GM12874 (cell line): Measurements from ENCODE around the gene CYP26B1.

Experiments used
- CTCF ChIP-seq: IDR thresholded peaks from 2 replicates; pipeline ENCODE4 v1.5.1; 2011; ENCODE audit warnings: low read depth, mild to moderate bottlenecking, control low read depth, low read length, moderate library complexity; ENCODE audit not compliant: insufficient read depth

CYP26B1 gene

GRCh38 chr2:72111061-72111460 lies 36.6 kb downstream of the CYP26B1 start:
- TF ChIP-seq CTCF = no peak

- no peak for TF ChIP-seq CTCF
Measured at GRCh38 chr2:72109904-72110303, 37.8 kb downstream of the CYP26B1 start.

- no peak for TF ChIP-seq CTCF
Measured at GRCh38 chr2:72109291-72109690, 38.4 kb downstream of the CYP26B1 start.

- TF ChIP-seq CTCF = no peak
Measured at GRCh38 chr2:72108121-72108520, 39.5 kb downstream of the CYP26B1 start.

- TF ChIP-seq CTCF = no peak
Measured at GRCh38 chr2:72106978-72107377, 40.7 kb downstream of the CYP26B1 start.

- no peak for TF ChIP-seq CTCF
Measured at GRCh38 chr2:72104821-72105588, 42.7 kb downstream of the CYP26B1 start.

GRCh38 chr2:72103690-72104089 lies 44.0 kb downstream of the CYP26B1 start:
- no peak for TF ChIP-seq CTCF
